Gastrocnemius medialis (tissue), 4 donors: ENCODE results near the gene CRKL. TPM values are rescaled to one million over a fixed set of nuclear protein-coding genes. Genes with fewer than 3 reads are reported as not detected.
"Not testable (repeated sequence)": the region's sequence is repeated elsewhere in the genome, so short reads cannot be mapped to it uniquely, and the experiment has no call there.

Experiments used
- ATAC-seq, 2 donors: fragments of 150-250 bp; one replicate each; pipeline ENCODE4 v1.9.1; 2016
- DNase-seq, 2 donors: peaks; one replicate each; pipeline ENCODE4 v3.0.0-alpha.2; 2019
- H3K27ac ChIP-seq, 4 donors: fragments of 200-600 bp; sonication (generic); 1 replicate in 1 of 4; 2 replicates in 3 of 4; pipeline ENCODE4 v1.5.1; 2016 to 2018; ENCODE audit warnings: mild to moderate bottlenecking in 2 of 4, moderate library complexity in 1 of 4
- H3K27me3 ChIP-seq, 3 donors: fragments of 200-600 bp; sonication (generic) in 2 of 3; 1 replicate in 1 of 3; 2 replicates in 2 of 3; pipeline versions ENCODE4 v1.5.1 to v1.6.0; 2016 to 2019; ENCODE audit warnings: mild to moderate bottlenecking in 1 of 3, moderate library complexity in 1 of 3
- H3K36me3 ChIP-seq, 2 donors: fragments of 200-600 bp; sonication (generic) in 1 of 2; one replicate each; pipeline ENCODE4 v1.5.1; 2017 to 2018
- H3K4me1 ChIP-seq, 2 donors: fragments of 200-600 bp; sonication (generic) in 1 of 2; one replicate each; pipeline ENCODE4 v1.5.1; 2016 to 2017; ENCODE audit warnings: mild to moderate bottlenecking in 2 of 2
- H3K4me3 ChIP-seq, 4 donors: fragments of 200-600 bp; sonication (generic) in 3 of 4; 1 replicate in 1 of 4; 2 replicates in 3 of 4; pipeline ENCODE4 v1.5.1; 2016 to 2019; ENCODE audit warnings: mild to moderate bottlenecking in 2 of 4
- H3K9me3 ChIP-seq, 3 donors: fragments of 200-600 bp; sonication (generic) in 2 of 3; 1 replicate in 1 of 3; 2 replicates in 2 of 3; pipeline ENCODE4 v1.5.1; 2016 to 2019
- POLR2A ChIP-seq, 2 donors: fragments of 450-650 bp; IDR thresholded peaks; one replicate each; pipeline ENCODE4 v1.6.1; 2017; ENCODE audit warnings: antibody characterized with exemption in 2 of 2, mild to moderate bottlenecking in 2 of 2, moderate library complexity in 2 of 2
- in situ Hi-C, 4 donors: fragments of 200-750 bp; cut with MboI; loops; one replicate each; pipeline versions ENCODE4 v1.15.0 to v1.8.0; 2017; ENCODE audit warnings: low sequenced_read_pairs in 4 of 4
- intact Hi-C: fragments of 100-400 bp; cut with DNase I; formaldehyde crosslinking; loops from one replicate; pipeline ENCODE4 v1.15.1; 2023; ENCODE audit warnings: low total_unique reads
- total RNA-seq, 4 donors: library from RNA; depleted of rRNA; stranded (reverse); fragments of >200 nt; gene quantifications; one replicate each; pipeline versions ENCODE4 v1.1.0 to v1.2.3, GENCODE V29; 2016
- TF ChIP-seq, protein P1 (sequence below), 5 experiments: fragments of 450-650 bp in 3 of 5; fragments of 200-600 bp in 2 of 5; sonication (generic) in 2 of 5; IDR thresholded peaks in 4 of 5; conservative IDR thresholded peaks in 1 of 5; 1 replicate in 4 of 5; 2 replicates in 1 of 5; pipeline ENCODE4 v1.5.1; 2016 to 2019; ENCODE audit warnings: antibody characterized with exemption in 5 of 5, mild to moderate bottlenecking in 3 of 5, moderate library complexity in 3 of 5

The CRKL gene
- total RNA-seq, 4 donors from 2014 or later: 73.3 to 109 (median 84.7) TPM

- ATAC-seq (no peak), DNase-seq (no peak)
- Histone ChIP-seq H3K4me3 (no peak overlapping the region), H3K27me3 (no peaks in the 10 kb centered on the region), H3K4me1 (peaks cover 29 to 51% of the 10 kb centered on the region in 2 donors), H3K36me3 (no peaks in the 10 kb centered on the region), H3K27ac (no peak overlapping the region), H3K9me3 (no peaks in the 10 kb centered on the region)
- in situ Hi-C loops (no loop called here), intact Hi-C loops (no loop called here)
- TF ChIP-seq POLR2A (IDR thresholded peaks at IDR 0.05): no peak
- TF ChIP-seq, protein P1, sequence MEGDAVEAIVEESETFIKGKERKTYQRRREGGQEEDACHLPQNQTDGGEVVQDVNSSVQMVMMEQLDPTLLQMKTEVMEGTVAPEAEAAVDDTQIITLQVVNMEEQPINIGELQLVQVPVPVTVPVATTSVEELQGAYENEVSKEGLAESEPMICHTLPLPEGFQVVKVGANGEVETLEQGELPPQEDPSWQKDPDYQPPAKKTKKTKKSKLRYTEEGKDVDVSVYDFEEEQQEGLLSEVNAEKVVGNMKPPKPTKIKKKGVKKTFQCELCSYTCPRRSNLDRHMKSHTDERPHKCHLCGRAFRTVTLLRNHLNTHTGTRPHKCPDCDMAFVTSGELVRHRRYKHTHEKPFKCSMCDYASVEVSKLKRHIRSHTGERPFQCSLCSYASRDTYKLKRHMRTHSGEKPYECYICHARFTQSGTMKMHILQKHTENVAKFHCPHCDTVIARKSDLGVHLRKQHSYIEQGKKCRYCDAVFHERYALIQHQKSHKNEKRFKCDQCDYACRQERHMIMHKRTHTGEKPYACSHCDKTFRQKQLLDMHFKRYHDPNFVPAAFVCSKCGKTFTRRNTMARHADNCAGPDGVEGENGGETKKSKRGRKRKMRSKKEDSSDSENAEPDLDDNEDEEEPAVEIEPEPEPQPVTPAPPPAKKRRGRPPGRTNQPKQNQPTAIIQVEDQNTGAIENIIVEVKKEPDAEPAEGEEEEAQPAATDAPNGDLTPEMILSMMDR (IDR thresholded peaks at IDR 0.05 in 4 of 5, conservative IDR thresholded peaks at IDR 0.05 in 1 of 5): no peak
Observed at GRCh38 chr22:20922141-20922751, 5.0 kb downstream of the CRKL start.

DNA sequence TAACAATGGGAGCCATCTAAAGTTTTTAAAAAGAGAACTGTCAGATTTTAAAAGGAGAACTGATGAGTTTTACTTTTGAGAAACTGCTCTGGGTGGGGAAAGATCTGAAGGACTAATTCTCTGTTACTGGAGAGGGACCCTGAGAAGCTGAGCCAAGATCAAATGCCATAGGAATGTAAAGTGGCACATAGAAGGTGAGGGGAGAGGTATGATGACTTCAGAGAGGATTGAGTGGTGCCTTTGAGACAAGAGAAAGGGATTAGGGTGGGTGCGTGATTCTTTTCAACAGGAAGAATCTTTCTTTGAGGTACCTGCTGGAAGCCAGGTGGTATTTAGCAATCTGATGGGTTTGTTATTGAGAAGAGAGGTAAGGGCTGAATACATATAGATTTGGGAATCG is 9.0 kb downstream of the CRKL start:
- intact Hi-C loops: no loop called here
- no peak for ATAC-seq
- in situ Hi-C loops: no loop called here

DNA sequence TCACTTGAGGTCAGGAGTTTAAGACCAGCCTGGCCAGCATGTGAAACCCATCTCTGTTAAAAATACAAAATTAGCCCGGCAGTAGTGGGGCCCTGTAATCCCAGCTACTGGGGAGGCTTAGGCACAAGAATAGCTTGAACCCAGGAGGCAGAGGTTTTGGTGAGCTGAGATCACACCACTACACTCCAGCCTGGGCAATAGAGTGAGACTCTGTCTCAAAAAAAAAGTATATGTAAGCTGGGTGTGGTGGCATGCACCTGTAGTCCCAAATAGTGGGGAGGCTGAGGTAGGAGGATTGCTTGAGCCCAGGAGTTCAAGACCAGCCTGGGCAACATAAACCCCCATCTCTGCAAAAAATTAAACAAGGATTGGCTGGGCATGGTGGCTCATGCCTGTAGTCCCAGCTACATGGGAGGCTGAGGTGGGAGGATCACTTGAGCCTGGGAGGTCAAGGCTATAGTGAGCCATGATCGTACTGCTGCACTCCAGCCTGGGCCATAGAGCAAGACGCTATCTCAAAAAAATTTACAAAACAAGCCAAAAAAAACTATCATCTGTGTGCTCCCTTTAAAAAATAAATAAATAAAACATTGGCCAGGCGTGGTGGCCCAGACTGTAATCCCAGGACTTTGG is 10.8 kb downstream of the CRKL start:
- ATAC-seq (no peak), DNase-seq (no peak)
- H3K36me3 ChIP-seq: no peaks in the 10 kb centered on the region
- no peaks in the 10 kb centered on the region for H3K27me3 ChIP-seq
- no peak overlapping the region for H3K27ac ChIP-seq
- TF ChIP-seq, protein P1 (IDR thresholded peaks at IDR 0.05 in 4 of 5, conservative IDR thresholded peaks at IDR 0.05 in 1 of 5): no peak
- TF ChIP-seq POLR2A (IDR thresholded peaks at IDR 0.05): no peak
- in situ Hi-C loops: no loop called here
- intact Hi-C loops: no loop called here
- H3K4me3 ChIP-seq: no peak overlapping the region
- no peaks in the 10 kb centered on the region for H3K9me3 ChIP-seq
- H3K4me1 ChIP-seq: peaks cover 14 to 17% of the 10 kb centered on the region in 2 donors

More for the DNA sequence above, 9.0 kb downstream of the CRKL start:
- H3K27ac ChIP-seq: no peak overlapping the region
- peaks cover 17 to 29% of the 10 kb centered on the region in 2 donors for H3K4me1 ChIP-seq
- H3K27me3 ChIP-seq: no peaks in the 10 kb centered on the region
- no peaks in the 10 kb centered on the region for H3K36me3 ChIP-seq
- no peaks in the 10 kb centered on the region for H3K9me3 ChIP-seq
- H3K4me3 ChIP-seq: no peak overlapping the region
- no peak for DNase-seq
- TF ChIP-seq POLR2A (IDR thresholded peaks at IDR 0.05): no peak

DNA sequence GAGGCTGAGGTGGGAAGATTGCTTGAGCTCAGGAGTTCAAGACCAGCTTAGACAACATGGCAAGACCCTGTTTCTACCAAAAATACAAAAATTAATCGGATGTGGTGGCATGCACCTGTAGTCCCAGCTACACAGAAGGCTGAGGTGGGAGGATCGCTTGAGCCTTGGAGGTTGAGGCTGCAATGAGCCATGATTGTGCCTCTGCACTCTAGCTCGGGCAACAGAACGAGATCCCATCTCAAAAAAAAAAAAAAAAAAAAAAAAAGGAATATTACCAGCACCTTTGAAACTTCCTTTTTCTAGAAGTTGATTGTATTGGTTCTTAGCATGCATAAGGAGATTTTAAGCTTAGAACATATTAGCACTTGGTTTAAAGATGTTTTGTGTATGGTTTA is 11.4 kb downstream of the CRKL start:
- TF ChIP-seq, protein P1 (IDR thresholded peaks at IDR 0.05 in 4 of 5, conservative IDR thresholded peaks at IDR 0.05 in 1 of 5): no peak
- no peak for TF ChIP-seq POLR2A (IDR thresholded peaks at IDR 0.05)
- Histone ChIP-seq H3K27ac (no peak overlapping the region), H3K27me3 (no peaks in the 10 kb centered on the region), H3K9me3 (no peaks in the 10 kb centered on the region), H3K36me3 (no peaks in the 10 kb centered on the region), H3K4me3 (no peak overlapping the region), H3K4me1 (peaks cover 16 to 17% of the 10 kb centered on the region in 2 donors)
- in situ Hi-C loops: no loop called here
- DNase-seq (no peak), ATAC-seq (no peak)
- intact Hi-C loops: no loop called here

GRCh38 chr22:20930004-20930403 is 12.8 kb downstream of the CRKL start:
- TF ChIP-seq, protein P1 (IDR thresholded peaks at IDR 0.05 in 4 of 5, conservative IDR thresholded peaks at IDR 0.05 in 1 of 5): no peak
- TF ChIP-seq POLR2A (IDR thresholded peaks at IDR 0.05): no peak
- no peak for ATAC-seq
- H3K4me3 ChIP-seq: no peak overlapping the region
- H3K27ac ChIP-seq: no peak overlapping the region
- intact Hi-C loops: no loop called here
- in situ Hi-C loops: no loop called here
- no peaks in the 10 kb centered on the region for H3K27me3 ChIP-seq
- peaks cover 11 to 19% of the 10 kb centered on the region in 2 donors for H3K4me1 ChIP-seq
- H3K36me3 ChIP-seq: peaks cover 0 to 10% of the 10 kb centered on the region in 2 donors
- H3K9me3 ChIP-seq: no peaks in the 10 kb centered on the region
- DNase-seq: no peak

GRCh38 chr22:20930435-20930834 is 13.2 kb downstream of the CRKL start:
- H3K27ac ChIP-seq, H3K9me3 ChIP-seq, in situ Hi-C loops, DNase-seq, H3K27me3 ChIP-seq, H3K4me3 ChIP-seq, intact Hi-C loops, ATAC-seq: not testable (repeated sequence)
- Histone ChIP-seq H3K36me3 (peaks cover 0 to 14% of the 10 kb centered on the region in 2 donors), H3K4me1 (peaks cover 11 to 21% of the 10 kb centered on the region in 2 donors)
